Measurements from ENCODE around the gene NTHL1.
A peak's percentile ranks its signal among the peaks of the same experiment; 100 is the strongest.

NTHL1 gene

DNA sequence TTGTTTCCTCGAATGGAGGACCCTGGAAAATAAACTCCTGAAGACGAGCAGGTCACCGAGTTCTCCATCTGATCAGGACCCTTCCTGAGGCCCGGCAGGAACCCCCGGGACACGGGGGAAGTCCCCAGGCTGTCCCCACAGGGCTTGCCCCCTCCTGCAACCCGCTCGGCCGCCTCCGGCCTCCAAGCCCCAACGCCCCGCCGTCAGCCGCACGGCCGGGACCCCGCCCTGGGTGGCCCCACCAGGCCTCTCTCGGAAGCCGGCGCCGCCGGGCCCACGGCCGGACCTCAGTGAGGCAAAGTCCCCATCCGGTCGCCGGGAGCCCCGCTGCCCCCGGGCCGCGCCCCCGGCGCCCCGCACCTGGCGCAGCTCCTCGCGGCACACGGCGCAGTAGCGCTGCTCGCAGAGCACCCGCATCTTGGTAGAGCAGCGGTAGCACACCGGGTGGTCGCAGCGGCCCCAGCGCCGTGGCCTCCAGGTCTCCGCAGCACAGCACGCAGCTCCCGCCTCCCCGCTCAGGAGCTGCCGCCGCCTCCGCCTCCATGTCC, 38.4 kb downstream of the NTHL1 start:
- TF ChIP-seq ZFP30 (CRISPR knock-in tag; IDR thresholded peaks at IDR 0.05) (no peak), ZC3H10 (CRISPR knock-in tag; IDR thresholded peaks at IDR 0.05) (no peak), ISL1 (CRISPR knock-in tag; IDR thresholded peaks at IDR 0.05) (no peak), TCF4 (CRISPR knock-in tag; IDR thresholded peaks at IDR 0.05; ENCODE audit: borderline replicate concordance) (no peak), ZNF565 (CRISPR knock-in tag; conservative IDR thresholded peaks at IDR 0.05; ENCODE audit: low read depth) (no peak), SNAI2 (CRISPR knock-in tag; IDR thresholded peaks at IDR 0.05) (no peak), CSDC2 (CRISPR knock-in tag; IDR thresholded peaks at IDR 0.05) (no peak), PATZ1 (CRISPR knock-in tag; IDR thresholded peaks at IDR 0.05; ENCODE audit: borderline replicate concordance) (no peak), ZNF70 (CRISPR knock-in tag; IDR thresholded peaks at IDR 0.05) (no peak), PPARA (CRISPR knock-in tag; IDR thresholded peaks at IDR 0.05; ENCODE audit: borderline replicate concordance) (no peak), ZNF8 (CRISPR knock-in tag; IDR thresholded peaks at IDR 0.05) (no peak), OSR1 (CRISPR knock-in tag; IDR thresholded peaks at IDR 0.05) (no peak)
- TF ChIP-seq, protein P1, sequence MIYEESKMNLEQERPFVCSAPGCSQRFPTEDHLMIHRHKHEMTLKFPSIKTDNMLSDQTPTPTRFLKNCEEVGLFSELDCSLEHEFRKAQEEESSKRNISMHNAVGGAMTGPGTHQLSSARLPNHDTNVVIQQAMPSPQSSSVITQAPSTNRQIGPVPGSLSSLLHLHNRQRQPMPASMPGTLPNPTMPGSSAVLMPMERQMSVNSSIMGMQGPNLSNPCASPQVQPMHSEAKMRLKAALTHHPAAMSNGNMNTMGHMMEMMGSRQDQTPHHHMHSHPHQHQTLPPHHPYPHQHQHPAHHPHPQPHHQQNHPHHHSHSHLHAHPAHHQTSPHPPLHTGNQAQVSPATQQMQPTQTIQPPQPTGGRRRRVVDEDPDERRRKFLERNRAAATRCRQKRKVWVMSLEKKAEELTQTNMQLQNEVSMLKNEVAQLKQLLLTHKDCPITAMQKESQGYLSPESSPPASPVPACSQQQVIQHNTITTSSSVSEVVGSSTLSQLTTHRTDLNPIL (CRISPR knock-in tag; IDR thresholded peaks at IDR 0.05; ENCODE audit: low read depth): no peak
- TF ChIP-seq, protein P2, sequence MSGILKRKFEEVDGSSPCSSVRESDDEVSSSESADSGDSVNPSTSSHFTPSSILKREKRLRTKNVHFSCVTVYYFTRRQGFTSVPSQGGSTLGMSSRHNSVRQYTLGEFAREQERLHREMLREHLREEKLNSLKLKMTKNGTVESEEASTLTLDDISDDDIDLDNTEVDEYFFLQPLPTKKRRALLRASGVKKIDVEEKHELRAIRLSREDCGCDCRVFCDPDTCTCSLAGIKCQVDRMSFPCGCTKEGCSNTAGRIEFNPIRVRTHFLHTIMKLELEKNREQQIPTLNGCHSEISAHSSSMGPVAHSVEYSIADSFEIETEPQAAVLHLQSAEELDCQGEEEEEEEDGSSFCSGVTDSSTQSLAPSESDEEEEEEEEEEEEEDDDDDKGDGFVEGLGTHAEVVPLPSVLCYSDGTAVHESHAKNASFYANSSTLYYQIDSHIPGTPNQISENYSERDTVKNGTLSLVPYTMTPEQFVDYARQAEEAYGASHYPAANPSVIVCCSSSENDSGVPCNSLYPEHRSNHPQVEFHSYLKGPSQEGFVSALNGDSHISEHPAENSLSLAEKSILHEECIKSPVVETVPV (CRISPR knock-in tag; IDR thresholded peaks at IDR 0.05): no peak
- TF ChIP-seq, protein P3, sequence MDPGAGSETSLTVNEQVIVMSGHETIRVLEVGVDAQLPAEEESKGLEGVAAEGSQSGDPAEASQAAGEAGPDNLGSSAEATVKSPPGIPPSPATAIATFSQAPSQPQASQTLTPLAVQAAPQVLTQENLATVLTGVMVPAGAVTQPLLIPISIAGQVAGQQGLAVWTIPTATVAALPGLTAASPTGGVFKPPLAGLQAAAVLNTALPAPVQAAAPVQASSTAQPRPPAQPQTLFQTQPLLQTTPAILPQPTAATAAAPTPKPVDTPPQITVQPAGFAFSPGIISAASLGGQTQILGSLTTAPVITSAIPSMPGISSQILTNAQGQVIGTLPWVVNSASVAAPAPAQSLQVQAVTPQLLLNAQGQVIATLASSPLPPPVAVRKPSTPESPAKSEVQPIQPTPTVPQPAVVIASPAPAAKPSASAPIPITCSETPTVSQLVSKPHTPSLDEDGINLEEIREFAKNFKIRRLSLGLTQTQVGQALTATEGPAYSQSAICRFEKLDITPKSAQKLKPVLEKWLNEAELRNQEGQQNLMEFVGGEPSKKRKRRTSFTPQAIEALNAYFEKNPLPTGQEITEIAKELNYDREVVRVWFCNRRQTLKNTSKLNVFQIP (CRISPR knock-in tag; IDR thresholded peaks at IDR 0.05; ENCODE audit: borderline replicate concordance, low read depth): no peak
- ATAC-seq: peak; percentile 2; the same call in 2 of the 3 replicates

DNA sequence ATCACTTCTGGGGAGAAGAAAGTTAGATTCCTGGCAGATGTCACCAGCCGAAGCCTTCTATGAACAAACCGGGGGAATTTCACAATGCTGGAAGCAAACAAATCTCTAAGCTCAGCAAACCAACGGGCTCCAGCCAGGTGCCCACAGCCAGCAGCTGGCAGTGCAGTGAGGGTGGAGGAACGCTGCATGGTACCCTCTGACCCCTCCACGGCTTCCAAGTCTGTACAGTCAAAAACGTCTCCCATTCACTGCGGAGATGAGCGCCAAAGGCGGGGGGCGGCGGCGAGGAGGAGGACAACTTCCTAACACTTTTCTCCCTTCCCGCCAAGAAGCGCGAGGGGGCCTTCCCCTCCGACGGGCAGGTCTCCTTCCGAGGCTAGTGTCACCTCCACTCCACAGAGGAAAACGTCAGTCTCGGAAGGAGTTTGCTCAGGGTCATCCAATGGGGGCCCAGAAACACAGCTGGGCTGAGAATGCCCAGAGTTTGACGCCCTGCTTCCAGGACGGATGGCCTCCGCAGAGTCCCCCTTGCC, 38.9 kb downstream of the NTHL1 start:
- no peak for TF ChIP-seq PATZ1 (CRISPR knock-in tag; IDR thresholded peaks at IDR 0.05; ENCODE audit: borderline replicate concordance)
- TF ChIP-seq TCF4 (CRISPR knock-in tag; IDR thresholded peaks at IDR 0.05; ENCODE audit: borderline replicate concordance): no peak
- no peak for TF ChIP-seq ARNTL (CRISPR knock-in tag; IDR thresholded peaks at IDR 0.05; ENCODE audit: borderline replicate concordance, low read depth)
- no peak for TF ChIP-seq ZFP3 (CRISPR knock-in tag; IDR thresholded peaks at IDR 0.05)
- no peak for TF ChIP-seq ISL1 (CRISPR knock-in tag; IDR thresholded peaks at IDR 0.05)

DNA sequence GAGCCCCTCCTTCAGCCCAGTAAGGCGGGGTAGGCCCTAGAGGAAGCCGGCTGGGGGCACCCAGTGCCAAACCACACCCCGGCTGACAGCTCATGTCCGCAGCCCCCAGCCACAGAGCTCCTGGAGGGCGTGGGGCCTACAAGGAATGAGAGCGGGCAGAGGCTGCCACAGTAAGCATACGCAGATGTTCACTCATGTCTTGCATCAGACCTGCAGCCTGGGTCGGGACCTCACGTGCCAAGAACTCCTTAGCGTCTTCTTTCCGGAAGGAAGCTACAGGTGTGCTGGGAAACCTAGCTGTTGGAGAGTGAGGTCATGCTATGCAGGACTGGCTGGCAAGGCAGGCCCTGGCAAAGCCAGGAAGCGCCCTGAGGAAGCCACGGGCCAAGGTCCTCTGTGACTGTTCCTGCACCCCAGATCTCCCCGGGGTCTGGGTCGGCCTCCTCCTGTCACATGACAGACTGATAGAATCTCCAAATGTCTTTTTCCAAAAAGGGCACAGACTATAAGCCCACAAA, 39.6 kb downstream of the NTHL1 start:
- TF ChIP-seq, protein P4, sequence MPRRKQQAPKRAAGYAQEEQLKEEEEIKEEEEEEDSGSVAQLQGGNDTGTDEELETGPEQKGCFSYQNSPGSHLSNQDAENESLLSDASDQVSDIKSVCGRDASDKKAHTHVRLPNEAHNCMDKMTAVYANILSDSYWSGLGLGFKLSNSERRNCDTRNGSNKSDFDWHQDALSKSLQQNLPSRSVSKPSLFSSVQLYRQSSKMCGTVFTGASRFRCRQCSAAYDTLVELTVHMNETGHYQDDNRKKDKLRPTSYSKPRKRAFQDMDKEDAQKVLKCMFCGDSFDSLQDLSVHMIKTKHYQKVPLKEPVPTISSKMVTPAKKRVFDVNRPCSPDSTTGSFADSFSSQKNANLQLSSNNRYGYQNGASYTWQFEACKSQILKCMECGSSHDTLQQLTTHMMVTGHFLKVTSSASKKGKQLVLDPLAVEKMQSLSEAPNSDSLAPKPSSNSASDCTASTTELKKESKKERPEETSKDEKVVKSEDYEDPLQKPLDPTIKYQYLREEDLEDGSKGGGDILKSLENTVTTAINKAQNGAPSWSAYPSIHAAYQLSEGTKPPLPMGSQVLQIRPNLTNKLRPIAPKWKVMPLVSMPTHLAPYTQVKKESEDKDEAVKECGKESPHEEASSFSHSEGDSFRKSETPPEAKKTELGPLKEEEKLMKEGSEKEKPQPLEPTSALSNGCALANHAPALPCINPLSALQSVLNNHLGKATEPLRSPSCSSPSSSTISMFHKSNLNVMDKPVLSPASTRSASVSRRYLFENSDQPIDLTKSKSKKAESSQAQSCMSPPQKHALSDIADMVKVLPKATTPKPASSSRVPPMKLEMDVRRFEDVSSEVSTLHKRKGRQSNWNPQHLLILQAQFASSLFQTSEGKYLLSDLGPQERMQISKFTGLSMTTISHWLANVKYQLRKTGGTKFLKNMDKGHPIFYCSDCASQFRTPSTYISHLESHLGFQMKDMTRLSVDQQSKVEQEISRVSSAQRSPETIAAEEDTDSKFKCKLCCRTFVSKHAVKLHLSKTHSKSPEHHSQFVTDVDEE (CRISPR knock-in tag; IDR thresholded peaks at IDR 0.05): no peak
- TF ChIP-seq ZFP3 (CRISPR knock-in tag; IDR thresholded peaks at IDR 0.05) (no peak), GLIS3 (CRISPR knock-in tag; IDR thresholded peaks at IDR 0.05) (no peak), ISL1 (CRISPR knock-in tag; IDR thresholded peaks at IDR 0.05) (no peak), BACH2 (CRISPR knock-in tag; IDR thresholded peaks at IDR 0.05; ENCODE audit: borderline replicate concordance) (no peak), ZNF8 (CRISPR knock-in tag; IDR thresholded peaks at IDR 0.05) (no peak), TOX (CRISPR knock-in tag; IDR thresholded peaks at IDR 0.05; ENCODE audit: borderline replicate concordance) (no peak), TCF4 (CRISPR knock-in tag; IDR thresholded peaks at IDR 0.05; ENCODE audit: borderline replicate concordance) (no peak)
- no peak for ATAC-seq

More for the DNA sequence above, 38.9 kb downstream of the NTHL1 start:
- ATAC-seq: no peak
